Right renal cortex interstitium (tissue), 3 donors: Measurements from ENCODE around the gene CREB3. TPM values are rescaled to one million over a fixed set of nuclear protein-coding genes. Genes with fewer than 3 reads are reported as not detected.

ENCODE experiments used
- DNase-seq, 3 donors: peaks; one replicate each; pipeline ENCODE4 v3.0.0-alpha.2; 2013; ENCODE audit warnings: low read depth in 3 of 3, low spot score in 2 of 3
- polyA plus RNA-seq, 3 donors: library from polyadenylated mRNA; unstranded; fragments of 120-200 nt; gene quantifications; one replicate each; pipeline ENCODE4 v1.2.1, GENCODE V29; 2013; ENCODE audit not compliant: insufficient read length in 3 of 3

The CREB3 gene
- polyA plus RNA-seq, 3 donors: 40.4 to 42.4 (median 40.8) TPM

- no peak for DNase-seq
Observed at GRCh38 chr9:35700942-35701341, 31.5 kb upstream of the CREB3 start.

- DNase-seq: no peak
Observed at GRCh38 chr9:35702696-35703095, 29.8 kb upstream of the CREB3 start.

GRCh38 chr9:35703906-35704672 is 28.4 kb upstream of the CREB3 start:
- no peak for DNase-seq

GRCh38 chr9:35705372-35705771 is 27.1 kb upstream of the CREB3 start:
- no peak for DNase-seq

GRCh38 chr9:35705836-35706430 is 26.5 kb upstream of the CREB3 start:
- DNase-seq: no peak

GRCh38 chr9:35706951-35707350 is 25.5 kb upstream of the CREB3 start:
- no peak for DNase-seq

- DNase-seq: no peak
Observed at GRCh38 chr9:35708146-35708545, 24.3 kb upstream of the CREB3 start.

- DNase-seq: no peak
Observed at GRCh38 chr9:35710818-35711500, 21.5 kb upstream of the CREB3 start.

- DNase-seq: no peak
Observed at GRCh38 chr9:35711501-35712428, 20.7 kb upstream of the CREB3 start.

GRCh38 chr9:35712762-35713400 is 19.6 kb upstream of the CREB3 start:
- DNase-seq: no peak

GRCh38 chr9:35713578-35713977 is 18.9 kb upstream of the CREB3 start:
- DNase-seq: no peak

- no peak for DNase-seq
Observed at GRCh38 chr9:35714123-35714522, 18.3 kb upstream of the CREB3 start.

- no peak for DNase-seq
Observed at GRCh38 chr9:35714579-35715252, 17.8 kb upstream of the CREB3 start.

- no peak for DNase-seq
Observed at GRCh38 chr9:35716230-35716629, 16.2 kb upstream of the CREB3 start.

GRCh38 chr9:35717132-35717870 is 15.2 kb upstream of the CREB3 start:
- no peak for DNase-seq

- DNase-seq: no peak
Observed at GRCh38 chr9:35718721-35719511, 13.6 kb upstream of the CREB3 start.

- no peak for DNase-seq
Observed at GRCh38 chr9:35719546-35719945, 12.9 kb upstream of the CREB3 start.

- DNase-seq: no peak
Observed at GRCh38 chr9:35723426-35723825, 9.0 kb upstream of the CREB3 start.
